Diencephalon (tissue), 1 donor: ENCODE data around the gene N4BP2. TPM values are rescaled to one million over a fixed set of nuclear protein-coding genes. Genes with fewer than 3 reads are reported as not detected.

Source experiments
- small RNA-seq: library from RNA; depleted of rRNA; stranded (forward); fragments of <200 nt; gene quantifications from one replicate; pipeline ENCODE3, GENCODE V24; 2014
- total RNA-seq: library from RNA; depleted of rRNA; stranded (reverse); fragments of >200 nt; gene quantifications from one replicate; pipeline ENCODE4 v1.2.3, GENCODE V29; 2014

N4BP2 gene
- total RNA-seq: 78.2 TPM

GRCh38 chr4:40056716-40057585, at the start of gene N4BP2:
Gene N4BP2 (plus strand): TSS chr4:40056850. CDS start chr4:40097341, 40,491 bp downstream.

GRCh38 chr4:40196724-40197281, 140.2 kb downstream of the N4BP2 start, which contains the start of gene RHOH:
Gene RHOH (plus strand): TSS chr4:40197031. CDS start chr4:40243387, 46,356 bp downstream.

Small RNA genes within 50 kb of the gene (small RNA-seq; reads per million reads assigned to genes)
- not detected for gene AC095057.1
- not detected for gene RF00432
- gene RNU6-1112P: not detected

Other genes with a start within 250 kb of the N4BP2 start
- 65.5 TPM for gene PDS5A, start 78.9 kb upstream of the N4BP2 start, total RNA-seq
- 0.46 TPM for gene RHOH, start 140.2 kb downstream of the N4BP2 start, total RNA-seq